Left lung (tissue), 10 donors: ENCODE measurements around the gene TMX1. TPM values are rescaled to one million over a fixed set of nuclear protein-coding genes. Genes with fewer than 3 reads are reported as not detected.

ENCODE experiments used
- ATAC-seq: fragments of 200-7000 bp; cut with Tn5 transposase; one replicate; pipeline ENCODE4 v1.9.1; 2020; ENCODE audit warnings: moderate library complexity
- DNase-seq, 4 donors: peaks; one replicate each; pipeline ENCODE4 v3.0.0-alpha.2; 2013 to 2020
- H3K27ac ChIP-seq, 2 donors: fragments of 200-600 bp; sonication (generic) in 1 of 2; one replicate each; pipeline versions ENCODE4 v1.5.0 to v1.8.0; 2020 to 2021
- H3K27me3 ChIP-seq, 2 donors: fragments of 200-600 bp; sonication (generic) in 1 of 2; one replicate each; pipeline versions ENCODE4 v1.5.0 to v1.8.0; 2020 to 2021
- H3K36me3 ChIP-seq, 2 donors: fragments of 200-600 bp; sonication (generic) in 1 of 2; one replicate each; pipeline versions ENCODE4 v1.5.0 to v1.8.0; 2020 to 2021
- H3K4me1 ChIP-seq, 2 donors: fragments of 200-600 bp; one replicate each; pipeline ENCODE4 v1.8.0; 2021
- H3K4me3 ChIP-seq, 2 donors: fragments of 200-600 bp; sonication (generic) in 1 of 2; one replicate each; pipeline versions ENCODE4 v1.5.0 to v1.8.0; 2020 to 2021; ENCODE audit warnings: mild to moderate bottlenecking in 1 of 2
- H3K9me3 ChIP-seq, 2 donors: fragments of 200-600 bp; sonication (generic) in 1 of 2; one replicate each; pipeline versions ENCODE4 v1.5.0 to v1.8.0; 2020 to 2021
- CTCF ChIP-seq, 2 donors: fragments of 200-600 bp; sonication (generic) in 1 of 2; IDR thresholded peaks; one replicate each; pipeline versions ENCODE4 v1.5.0 to v1.8.0; 2021; ENCODE audit warnings: antibody characterized with exemption in 2 of 2
- intact Hi-C, 2 donors: fragments of 100-400 bp; cut with DNase I; formaldehyde crosslinking; loops; one replicate each; pipeline versions ENCODE4 v1.11.2 to v1.14.2; 2022
- polyA plus RNA-seq, 6 donors: library from polyadenylated mRNA; unstranded; fragments of 120-200 nt; gene quantifications; one replicate each; pipeline ENCODE4 v1.2.1, GENCODE V29; 2013; ENCODE audit not compliant: insufficient read length in 6 of 6
- total RNA-seq, 2 donors: library from RNA; stranded (reverse); fragmentation: NEBNext Ultra II Directional; extraction: Animal tissue kit (Norgen Biotek cat#: 25700); gene quantifications; one replicate each; pipeline ENCODE4 v1.2.1, GENCODE V29; 2021
- donor health status: DM: no; HTN: yes; CAD: no.
- donor health status: DM: no; HTN: no; CAD: no.

Gene TMX1
- total and polyA plus RNA-seq, 8 donors = 32.7 to 55.7 (median 49.6) TPM

- ATAC-seq (no peak), DNase-seq (no peak)
- no peak for TF ChIP-seq CTCF (IDR thresholded peaks at IDR 0.05)
- H3K36me3 ChIP-seq = peaks cover 0 to 27% of the 10 kb centered on the region in 2 donors
- H3K27me3 ChIP-seq = no peaks in the 10 kb centered on the region
- H3K4me1 ChIP-seq = no peaks in the 10 kb centered on the region
- intact Hi-C loops = loop anchor here in 1 of 2 donors (10.0 kb wide), 1 partner anchor 725 kb away; the partner anchor contains the start of gene RTRAF
- no peak overlapping the region for H3K27ac ChIP-seq
- no peak overlapping the region for H3K4me3 ChIP-seq
- H3K9me3 ChIP-seq = peaks cover 0 to 5% of the 10 kb centered on the region in 2 donors
These were observed 20.2 kb downstream of the TMX1 start for GRCh38 chr14:51260225-51260624.

DNA sequence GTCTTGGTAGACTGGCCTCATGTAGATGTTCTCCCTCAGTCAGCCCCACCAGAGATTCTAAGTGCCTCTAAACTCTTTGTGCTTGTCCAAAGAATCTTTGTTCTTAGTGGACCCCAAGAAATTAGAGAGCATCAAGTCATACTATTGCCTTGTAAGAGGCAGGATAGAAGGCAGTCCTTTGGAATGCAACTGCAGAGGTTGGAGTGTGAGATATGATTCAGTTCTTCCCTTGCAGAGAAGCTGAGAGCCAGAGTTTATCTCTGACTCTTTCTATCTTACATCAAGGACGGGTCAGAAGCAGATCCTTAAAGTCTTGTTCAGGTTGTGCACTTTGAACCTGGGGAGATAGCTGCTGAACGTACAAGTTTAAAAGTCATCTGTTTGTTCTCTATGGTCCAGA is 21.1 kb downstream of the TMX1 start:
- H3K4me1 ChIP-seq = no peaks in the 10 kb centered on the region
- no peak overlapping the region for H3K27ac ChIP-seq
- H3K4me3 ChIP-seq = no peak overlapping the region
- H3K27me3 ChIP-seq = no peaks in the 10 kb centered on the region
- peaks cover 0 to 5% of the 10 kb centered on the region in 2 donors for H3K9me3 ChIP-seq
- TF ChIP-seq CTCF (IDR thresholded peaks at IDR 0.05) = no peak
- ATAC-seq = no peak
- intact Hi-C loops = loop anchor here in 1 of 2 donors (10.0 kb wide), 1 partner anchor 724 kb away; the partner anchor contains the start of gene RTRAF
- peaks cover 0 to 22% of the 10 kb centered on the region in 2 donors for H3K36me3 ChIP-seq
- DNase-seq = no peak

GRCh38 chr14:51262868-51263267 is 22.8 kb downstream of the TMX1 start:
- no peak for TF ChIP-seq CTCF (IDR thresholded peaks at IDR 0.05)
- Histone ChIP-seq H3K4me3 (no peak overlapping the region), H3K36me3 (peaks cover 0 to 6% of the 10 kb centered on the region in 2 donors), H3K27ac (no peak overlapping the region), H3K27me3 (no peaks in the 10 kb centered on the region), H3K4me1 (no peaks in the 10 kb centered on the region), H3K9me3 (peaks cover 0 to 5% of the 10 kb centered on the region in 2 donors)
- DNase-seq (no peak), ATAC-seq (no peak)
- intact Hi-C loops = loop anchor here in 1 of 2 donors (10.0 kb wide), 1 partner anchor 722 kb away; the partner anchor contains the start of gene RTRAF

DNA sequence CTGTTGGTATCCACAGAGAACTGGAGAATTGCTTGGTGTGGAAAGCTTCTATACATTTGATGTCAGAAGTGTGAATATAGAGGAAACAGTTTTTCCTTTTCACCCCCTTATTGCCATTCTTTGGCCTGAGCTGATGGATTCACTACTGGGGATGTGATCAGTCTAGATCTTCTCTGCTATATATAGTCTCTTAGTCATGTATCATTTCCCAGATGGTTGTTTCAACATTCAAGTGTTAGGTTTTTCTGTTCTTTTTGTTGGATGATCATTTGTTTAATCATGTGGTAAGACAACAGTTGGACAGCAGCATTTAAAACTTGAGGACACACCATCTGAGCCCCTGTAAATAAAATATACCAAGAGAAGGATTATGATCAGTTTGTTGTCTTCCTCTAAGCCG is 29.6 kb downstream of the TMX1 start:
- H3K4me1 ChIP-seq = no peaks in the 10 kb centered on the region
- no peak overlapping the region for H3K4me3 ChIP-seq
- TF ChIP-seq CTCF (IDR thresholded peaks at IDR 0.05) = no peak
- H3K27me3 ChIP-seq = no peaks in the 10 kb centered on the region
- H3K9me3 ChIP-seq = no peaks in the 10 kb centered on the region
- intact Hi-C loops = loop anchor here in 1 of 2 donors (10.0 kb wide), 1 partner anchor 715 kb away; the partner anchor contains the start of gene RTRAF
- no peaks in the 10 kb centered on the region for H3K36me3 ChIP-seq
- ATAC-seq (no peak), DNase-seq (no peak)
- no peak overlapping the region for H3K27ac ChIP-seq

GRCh38 chr14:51276605-51277004 is 36.6 kb downstream of the TMX1 start:
- H3K27ac ChIP-seq = no peak overlapping the region
- H3K27me3 ChIP-seq = no peaks in the 10 kb centered on the region
- no peak for ATAC-seq
- intact Hi-C loops = no loop called here
- no peak for TF ChIP-seq CTCF (IDR thresholded peaks at IDR 0.05)
- H3K36me3 ChIP-seq = no peaks in the 10 kb centered on the region
- H3K4me1 ChIP-seq = no peaks in the 10 kb centered on the region
- DNase-seq = no peak
- no peak overlapping the region for H3K4me3 ChIP-seq
- no peaks in the 10 kb centered on the region for H3K9me3 ChIP-seq
